GM21576 (cell line): Measurements from ENCODE around the gene PRSS1.
"Not testable (repeated sequence)": the region's sequence is repeated elsewhere in the genome, so short reads cannot be mapped to it uniquely, and the experiment has no call there.

Experiments used
- ATAC-seq: cut with Tn5 transposase; IDR thresholded peaks from one replicate; pipeline ENCODE4 v1.9.1; 2021; ENCODE audit warnings: mild to moderate bottlenecking, moderate library complexity; ENCODE audit not compliant: unreplicated experiment

Gene PRSS1

DNA sequence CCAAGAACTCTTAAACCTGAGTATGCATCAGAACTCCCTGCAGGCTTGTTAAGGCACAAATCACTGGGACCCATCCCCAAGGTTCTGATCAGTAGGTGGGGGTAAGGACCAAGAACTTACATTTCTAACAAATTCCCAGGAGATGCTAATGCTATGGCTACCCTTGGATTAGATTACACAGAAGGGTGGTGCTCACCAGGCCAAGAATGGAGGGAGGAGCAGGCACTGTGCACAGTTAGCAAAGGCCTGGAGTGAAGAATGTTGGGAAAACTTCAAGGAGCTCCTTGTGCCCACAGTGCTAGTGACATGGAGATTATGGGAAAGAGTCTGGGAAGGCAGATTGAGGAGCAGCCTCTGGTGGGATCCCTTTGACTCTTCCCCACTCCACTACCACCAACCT is 23.4 kb downstream of the PRSS1 start:
- no peak for ATAC-seq

DNA sequence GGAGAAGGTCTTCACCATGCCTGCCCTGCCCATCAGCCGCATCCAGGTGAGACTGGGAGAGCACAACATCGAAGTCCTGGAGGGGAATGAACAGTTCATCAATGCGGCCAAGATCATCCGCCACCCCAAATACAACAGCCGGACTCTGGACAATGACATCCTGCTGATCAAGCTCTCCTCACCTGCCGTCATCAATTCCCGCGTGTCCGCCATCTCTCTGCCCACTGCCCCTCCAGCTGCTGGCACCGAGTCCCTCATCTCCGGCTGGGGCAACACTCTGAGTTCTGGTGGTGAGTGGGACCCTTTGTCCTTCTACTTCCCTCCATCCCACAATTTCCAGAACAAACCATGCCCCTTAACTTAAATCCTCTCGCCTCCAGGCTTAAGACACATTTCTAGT is 24.0 kb downstream of the PRSS1 start:
- no peak for ATAC-seq

DNA sequence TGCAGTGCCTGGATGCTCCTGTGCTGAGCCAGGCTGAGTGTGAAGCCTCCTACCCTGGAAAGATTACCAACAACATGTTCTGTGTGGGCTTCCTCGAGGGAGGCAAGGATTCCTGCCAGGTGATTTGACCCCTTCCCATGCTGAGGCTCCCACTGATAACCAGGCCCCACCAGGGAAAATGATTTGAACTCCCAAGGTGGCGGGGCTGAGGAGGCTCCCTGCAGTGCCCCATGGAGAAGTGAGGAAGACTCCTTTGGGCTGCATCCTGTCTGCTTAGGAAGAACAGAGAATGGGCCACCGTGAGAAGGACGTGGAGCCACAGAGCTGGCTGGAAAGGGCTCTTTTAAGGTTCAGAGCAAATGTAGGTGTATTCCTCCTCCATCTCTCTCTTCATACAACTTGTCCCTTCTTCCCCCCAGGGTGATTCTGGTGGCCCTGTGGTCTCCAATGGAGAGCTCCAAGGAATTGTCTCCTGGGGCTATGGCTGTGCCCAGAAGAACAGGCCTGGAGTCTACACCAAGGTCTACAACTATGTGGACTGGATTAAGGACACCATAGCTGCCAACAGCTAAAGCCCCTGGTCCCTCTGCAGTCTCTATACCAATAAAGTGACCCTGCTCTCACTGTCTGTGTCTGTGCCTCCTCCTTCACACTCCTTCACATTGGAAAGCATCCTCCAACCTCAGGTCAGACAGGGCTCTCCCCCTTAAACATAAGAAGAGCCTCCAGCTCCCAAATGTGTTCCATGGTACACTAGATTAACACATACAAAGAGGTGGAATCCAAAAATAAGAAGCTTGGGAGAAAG is 24.9 kb downstream of the PRSS1 start:
- no peak for ATAC-seq

DNA sequence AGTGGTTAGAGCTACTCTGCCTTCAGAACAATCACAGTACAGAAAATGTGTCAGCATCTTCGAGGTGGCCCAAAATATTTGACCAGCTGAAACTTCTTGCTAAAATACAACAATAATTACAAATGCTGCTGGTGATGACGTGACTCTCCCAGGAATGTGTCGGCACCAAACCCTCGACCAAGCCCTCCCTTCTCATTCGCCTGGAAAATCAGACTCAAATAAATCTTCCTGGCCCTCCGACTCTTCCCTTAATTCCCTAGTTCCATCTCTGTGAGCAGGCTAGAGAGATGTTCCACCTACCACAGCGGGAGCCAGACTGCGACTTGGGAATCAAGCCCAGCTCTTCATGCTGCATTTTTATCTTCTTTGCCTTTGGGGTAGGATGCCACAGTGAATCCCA is 25.6 kb downstream of the PRSS1 start:
- no peak for ATAC-seq

DNA sequence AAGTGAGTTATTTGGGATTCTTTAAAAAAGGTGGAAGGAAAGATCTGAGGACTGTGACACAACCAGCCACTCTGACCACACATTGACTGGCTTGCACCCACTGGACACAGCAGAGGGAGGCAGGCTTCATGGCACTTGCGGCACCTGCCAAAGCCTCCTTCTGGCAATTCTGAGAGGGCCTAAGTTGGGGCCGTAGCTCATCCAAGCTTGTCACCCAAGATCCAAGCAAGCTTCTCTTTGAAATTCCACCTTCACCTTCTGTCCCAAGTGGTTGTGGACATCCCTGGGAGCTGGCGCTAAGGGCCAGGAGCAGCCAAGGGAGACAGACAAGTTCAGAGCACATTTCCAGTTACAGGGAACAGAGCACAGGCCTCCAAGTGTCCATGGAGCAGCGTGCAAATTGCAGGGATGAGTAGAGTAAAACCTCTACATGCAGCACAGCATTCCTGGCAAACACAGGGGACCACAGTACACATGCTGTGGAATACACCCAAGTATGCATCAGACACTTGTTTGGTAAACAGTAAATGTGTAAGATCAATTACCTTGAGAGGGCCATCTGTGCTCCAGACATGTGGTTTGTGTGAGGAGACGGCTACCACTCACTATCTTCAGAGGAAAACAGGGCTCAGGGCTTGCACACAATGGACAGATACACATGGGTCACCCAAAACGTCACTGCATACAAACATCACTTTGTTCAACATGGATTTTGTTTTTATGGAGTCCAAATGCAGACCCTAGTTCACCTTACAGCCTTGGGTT is 26.3 kb downstream of the PRSS1 start:
- ATAC-seq: not testable (repeated sequence)

DNA sequence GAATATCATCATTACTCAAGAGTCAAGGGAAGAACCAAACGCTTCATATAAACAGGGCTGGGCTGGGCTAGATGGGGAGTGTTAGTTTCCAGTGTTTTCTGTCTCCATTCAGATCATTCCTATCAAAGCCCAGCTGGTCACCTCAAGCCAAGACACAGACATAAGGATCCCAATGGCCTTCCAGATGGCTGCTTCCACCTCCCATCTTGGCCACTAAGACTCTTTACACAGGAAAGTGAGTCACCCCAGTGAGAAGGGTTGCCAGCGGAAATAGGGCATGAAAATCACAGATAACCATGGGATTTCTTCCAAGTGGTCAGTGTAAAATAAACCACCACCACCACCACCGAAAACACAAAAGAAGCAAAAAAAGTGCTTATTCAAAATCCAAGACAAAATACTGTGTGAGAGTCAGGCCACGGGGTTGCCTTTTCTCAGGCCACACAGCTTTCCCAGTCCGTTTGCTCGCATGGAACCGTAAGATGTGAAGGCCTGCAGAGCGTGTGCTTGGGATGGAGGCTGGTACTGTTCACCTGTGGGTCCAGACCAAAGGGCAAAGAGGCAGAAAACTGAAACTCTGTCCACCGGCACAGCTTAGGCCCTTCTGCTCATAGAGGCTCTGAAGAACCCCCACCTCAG is 27.1 kb downstream of the PRSS1 start:
- ATAC-seq: no peak

DNA sequence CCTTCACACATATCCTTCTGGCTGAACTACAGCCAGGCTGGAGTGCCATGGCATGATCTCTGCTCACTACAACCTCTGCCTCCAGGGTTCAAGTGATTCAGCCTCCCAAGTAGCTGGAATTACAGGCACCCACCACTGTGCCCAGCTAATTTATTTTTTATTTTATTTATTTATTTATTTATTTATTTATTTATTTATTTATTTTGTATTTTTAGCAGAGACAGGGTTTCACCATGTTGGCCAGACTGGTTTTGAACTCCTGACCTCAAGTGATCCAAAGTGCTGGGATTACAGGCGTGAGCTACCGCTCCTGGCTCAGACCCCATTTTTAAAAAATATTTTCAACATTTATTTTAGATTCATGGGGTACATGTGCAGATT is 27.6 kb downstream of the PRSS1 start:
- ATAC-seq: not testable (repeated sequence)

DNA sequence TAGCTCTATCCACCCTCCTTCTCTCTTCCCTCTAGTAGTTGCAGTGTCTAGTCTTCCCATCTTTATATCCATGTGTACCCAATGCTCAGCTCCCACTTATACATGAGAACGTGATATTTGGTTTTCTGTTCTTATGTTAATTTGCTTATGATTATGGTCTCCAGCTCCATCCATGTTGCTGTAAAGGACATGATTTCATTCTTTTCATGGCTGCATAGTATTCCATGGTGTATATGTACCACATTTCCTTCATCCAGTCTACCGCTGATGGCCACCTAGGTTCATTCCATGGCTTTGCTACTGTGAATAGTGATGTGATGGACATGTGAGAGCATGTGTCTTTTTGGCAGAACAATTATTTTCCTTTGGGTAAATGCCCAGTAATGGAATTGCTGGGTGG is 28.0 kb downstream of the PRSS1 start:
- ATAC-seq: no peak

DNA sequence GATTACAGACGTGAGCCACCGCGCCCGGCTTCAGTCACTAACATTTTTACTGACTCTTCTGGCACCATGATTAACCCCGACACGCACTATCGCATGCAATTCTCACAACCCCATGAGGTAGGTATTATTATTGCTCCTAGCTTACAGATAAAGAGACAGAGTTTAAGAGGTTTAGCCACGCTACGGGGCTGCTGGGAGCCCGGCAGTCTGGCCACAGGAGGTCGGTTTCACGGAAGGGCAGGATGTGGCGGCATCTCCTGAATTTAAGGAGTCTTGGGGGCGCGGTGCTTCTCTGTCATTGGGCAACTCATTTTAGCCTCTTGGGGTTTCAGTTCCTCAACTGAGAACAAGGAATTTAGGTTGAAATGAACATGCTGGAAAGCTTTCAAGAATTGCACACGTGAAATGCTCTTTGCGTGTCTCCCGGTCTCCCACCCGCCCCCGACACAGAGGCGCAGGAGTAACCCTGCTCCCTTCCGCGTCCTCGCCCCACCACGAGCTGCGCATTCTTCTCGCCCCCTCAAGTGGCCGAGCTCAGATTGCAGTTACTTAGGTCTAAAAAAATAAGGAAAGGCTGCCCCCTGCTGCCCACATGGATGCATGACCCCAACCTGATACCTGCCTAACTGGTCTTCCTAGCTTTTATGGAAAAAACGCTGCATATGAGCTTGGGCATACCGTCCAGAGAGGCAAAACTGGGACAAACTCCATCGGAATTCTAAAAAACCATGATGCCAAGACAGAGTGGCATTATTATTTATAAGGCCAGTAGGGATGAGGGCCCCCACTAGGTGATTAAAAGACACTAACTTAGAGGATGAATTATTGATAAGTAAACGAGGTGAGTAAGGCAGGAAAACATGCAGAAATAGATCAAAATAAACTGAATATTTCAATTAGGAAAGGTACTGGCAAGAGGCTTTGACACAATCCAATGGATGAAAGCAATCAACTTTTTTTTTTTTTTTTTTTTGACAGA is 33.9 kb downstream of the PRSS1 start:
- peak; percentile 91 for ATAC-seq

DNA sequence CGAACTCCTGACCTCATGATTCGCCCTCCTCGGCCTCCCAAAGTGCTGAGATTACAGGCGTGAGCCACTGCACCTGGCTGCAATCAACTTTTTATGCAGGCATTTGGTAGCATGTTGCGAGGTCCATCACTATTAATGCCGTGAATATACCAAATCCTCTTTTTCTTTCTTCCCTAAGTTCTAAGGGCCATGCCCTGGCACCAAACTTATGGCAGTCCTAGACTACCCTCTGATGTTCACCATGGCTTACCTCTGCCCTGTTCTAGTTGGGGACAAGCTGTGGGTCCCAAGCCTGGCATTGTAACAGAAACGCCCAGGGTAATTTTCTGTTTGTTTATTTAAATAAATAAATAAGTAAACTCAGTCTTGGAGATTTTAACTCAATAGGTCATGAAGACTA is 34.8 kb downstream of the PRSS1 start:
- no peak for ATAC-seq

DNA sequence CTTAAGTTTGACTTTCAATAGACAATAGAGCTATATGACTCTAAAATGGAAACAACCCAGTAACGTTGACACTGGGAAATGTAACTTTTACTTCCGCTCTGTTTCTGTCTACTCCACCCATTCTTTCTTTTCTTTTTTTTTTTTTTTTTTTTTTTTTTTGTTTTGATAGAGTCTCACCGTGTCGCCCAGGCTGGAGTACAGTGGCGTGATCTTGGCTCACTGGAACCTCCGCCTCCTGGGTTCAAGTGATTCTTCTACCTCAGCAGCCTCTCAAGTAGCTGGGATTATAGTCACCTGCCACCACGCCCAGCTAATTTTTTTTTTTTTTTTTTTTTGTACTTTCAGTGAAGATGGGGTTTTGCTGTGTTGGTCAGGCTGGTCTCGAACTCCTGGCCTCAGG is 35.4 kb downstream of the PRSS1 start:
- ATAC-seq: no peak

DNA sequence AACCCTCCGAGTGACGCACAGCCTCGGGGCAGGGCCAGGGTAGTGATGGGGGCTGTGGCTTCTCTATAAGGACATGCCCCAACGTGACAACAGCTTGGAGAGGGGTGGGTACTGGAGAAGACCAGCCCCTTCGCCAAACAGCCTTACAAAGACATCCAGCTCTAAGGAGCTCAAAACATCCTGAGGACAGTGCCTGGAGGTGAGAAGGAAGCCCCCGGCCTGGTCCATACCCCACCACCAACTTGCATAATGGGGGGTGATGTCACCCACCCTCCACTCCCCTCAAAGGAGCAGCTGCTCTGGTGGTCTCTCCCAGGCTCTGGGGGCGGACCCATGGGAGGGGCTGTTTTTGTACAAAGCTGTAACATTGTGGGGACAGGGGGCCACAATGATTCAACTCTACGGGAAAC is 36.6 kb downstream of the PRSS1 start:
- ATAC-seq: no peak

DNA sequence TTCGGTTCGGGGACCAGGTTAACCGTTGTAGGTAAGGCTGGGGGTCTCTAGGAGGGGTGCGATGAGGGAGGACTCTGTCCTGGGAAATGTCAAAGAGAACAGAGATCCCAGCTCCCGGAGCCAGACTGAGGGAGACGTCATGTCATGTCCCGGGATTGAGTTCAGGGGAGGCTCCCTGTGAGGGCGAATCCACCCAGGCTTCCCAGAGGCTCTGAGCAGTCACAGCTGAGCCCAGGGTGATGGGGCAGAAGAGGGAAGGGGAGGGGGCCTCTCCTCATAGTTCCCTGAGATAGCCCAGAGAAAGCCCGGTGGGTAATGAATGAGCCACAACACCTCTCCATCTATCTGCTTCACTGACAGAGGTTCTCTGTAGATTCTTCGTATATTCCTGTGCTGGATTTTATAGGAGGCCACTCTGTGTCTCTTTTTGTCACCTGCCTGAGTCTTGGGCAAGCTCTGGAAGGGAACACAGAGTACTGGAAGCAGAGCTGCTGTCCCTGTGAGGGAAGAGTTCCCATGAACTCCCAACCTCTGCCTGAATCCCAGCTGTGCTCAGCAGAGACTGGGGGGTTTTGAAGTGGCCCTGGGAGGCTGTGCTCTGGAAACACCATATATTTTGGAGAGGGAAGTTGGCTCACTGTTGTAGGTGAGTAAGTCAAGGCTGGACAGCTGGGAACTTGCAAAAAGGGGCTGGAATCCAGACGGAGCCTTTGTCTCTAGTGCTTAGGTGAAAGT is 37.9 kb downstream of the PRSS1 start:
- no peak for ATAC-seq

DNA sequence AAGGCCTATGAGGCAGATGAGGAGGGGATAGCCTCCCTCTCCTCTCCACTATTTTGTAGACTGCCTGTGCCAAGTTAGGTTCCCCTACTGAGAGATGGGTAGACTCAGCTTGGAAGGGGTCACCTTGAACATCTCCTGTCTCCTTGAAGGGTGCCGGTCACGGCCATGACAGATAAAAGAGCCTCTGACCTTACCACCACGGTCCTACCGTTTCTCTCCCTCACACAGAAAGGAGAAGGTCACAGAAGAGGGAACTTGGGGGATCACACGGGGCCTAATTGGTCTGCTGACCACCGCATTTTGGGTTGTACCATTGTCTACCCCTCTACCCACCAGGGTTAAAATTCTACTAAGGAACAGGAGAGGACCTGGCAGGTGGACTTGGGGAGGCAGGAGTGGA is 38.5 kb downstream of the PRSS1 start:
- ATAC-seq: no peak

DNA sequence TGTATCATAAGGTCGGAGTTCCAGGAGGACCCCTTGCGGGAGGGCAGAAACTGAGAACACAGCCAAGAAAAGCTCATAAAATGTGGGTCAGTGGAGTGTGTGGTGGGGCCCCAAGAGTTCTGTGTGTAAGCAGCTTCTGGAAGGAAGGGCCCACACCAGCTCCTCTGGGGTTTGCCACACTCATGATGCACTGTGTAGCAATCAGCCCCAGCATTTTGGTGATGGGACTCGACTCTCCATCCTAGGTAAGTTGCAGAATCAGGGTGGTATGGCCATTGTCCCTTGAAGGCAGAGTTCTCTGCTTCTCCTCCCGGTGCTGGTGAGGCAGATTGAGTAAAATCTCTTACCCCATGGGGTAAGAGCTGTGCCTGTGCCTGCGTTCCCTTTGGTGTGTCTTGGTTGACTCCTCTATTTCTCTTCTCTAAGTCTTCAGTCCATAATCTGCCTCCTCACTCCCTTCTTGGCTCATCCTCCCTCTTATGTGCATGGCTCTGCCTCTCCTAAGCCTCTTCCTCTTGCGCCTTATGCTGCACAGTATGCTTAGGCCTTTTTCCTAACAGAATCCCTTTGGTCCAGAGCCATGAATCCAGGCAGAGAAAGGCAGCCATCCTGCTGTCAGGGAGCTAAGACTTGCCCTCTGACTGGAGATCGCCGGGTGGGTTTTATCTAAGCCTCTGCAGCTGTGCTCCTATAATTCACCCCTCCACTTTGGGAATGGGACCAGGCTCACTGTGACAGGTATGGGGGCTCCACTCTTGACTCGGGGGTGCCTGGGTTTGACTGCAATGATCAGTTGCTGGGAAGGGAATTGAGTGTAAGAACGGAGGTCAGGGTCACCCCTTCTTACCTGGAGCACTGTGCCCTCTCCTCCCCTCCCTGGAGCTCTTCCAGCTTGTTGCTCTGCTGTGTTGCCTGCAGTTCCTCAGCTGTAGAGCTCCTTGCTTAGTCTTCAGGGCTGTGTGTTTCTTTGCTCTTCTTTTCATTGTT is 39.3 kb downstream of the PRSS1 start:
- ATAC-seq: no peak

DNA sequence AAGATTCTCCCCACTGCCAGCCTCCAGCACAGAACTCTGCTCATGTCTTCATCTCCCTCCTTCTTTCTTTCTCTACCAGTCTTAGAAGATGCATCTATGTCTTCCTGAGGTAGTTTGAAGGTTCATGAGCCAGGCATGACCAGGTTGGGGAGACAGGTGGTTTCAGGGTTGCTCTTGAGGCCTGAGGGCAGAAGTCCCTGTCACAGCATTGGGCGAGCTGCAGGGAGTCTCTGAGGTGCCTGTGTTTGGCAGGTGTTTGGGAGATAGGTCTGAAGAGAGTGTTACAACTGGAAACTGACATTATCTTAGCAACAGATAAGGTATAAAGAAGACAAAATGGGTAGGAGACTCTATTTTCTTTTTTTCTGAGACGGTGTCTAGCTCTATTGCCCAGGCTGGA is 40.2 kb downstream of the PRSS1 start:
- ATAC-seq: no peak

DNA sequence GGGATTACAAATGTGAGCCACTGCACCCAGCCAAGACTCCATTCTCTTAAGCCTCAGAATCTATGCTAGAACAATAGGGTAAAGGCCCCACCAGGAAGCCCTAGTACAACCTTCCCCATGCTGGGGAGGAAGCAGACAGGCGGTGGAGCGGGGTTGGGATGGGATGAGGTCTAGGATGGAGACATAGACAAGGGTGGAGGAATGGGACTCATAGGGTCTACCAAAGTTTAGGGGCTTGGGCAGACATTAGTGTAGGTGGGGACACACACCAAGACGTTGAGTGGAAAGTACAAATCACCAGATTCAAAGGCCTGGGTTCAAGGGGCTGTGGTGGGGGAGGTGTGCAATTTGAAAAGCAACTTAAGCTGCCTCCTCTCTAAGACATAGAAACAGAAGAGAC is 40.8 kb downstream of the PRSS1 start:
- no peak for ATAC-seq

DNA sequence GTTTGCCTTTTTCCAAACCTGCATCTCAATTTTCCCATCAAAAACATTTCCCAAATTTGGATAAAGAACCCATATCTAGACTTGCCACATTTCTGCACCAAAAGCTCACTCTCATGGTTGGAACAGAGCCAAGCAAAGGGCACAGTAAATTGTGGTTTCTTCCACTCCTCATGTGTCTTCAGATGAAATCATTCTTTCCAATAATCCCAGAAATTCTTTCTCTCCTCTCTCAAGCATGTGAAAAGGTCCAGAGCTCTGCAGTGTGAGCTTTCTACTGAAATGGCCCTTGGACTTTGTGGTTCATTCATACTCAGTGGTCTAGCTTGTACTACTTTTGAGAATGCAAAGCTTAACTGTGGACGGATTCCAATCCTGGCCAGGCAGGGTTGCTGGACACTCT is 41.3 kb downstream of the PRSS1 start:
- ATAC-seq: no peak

DNA sequence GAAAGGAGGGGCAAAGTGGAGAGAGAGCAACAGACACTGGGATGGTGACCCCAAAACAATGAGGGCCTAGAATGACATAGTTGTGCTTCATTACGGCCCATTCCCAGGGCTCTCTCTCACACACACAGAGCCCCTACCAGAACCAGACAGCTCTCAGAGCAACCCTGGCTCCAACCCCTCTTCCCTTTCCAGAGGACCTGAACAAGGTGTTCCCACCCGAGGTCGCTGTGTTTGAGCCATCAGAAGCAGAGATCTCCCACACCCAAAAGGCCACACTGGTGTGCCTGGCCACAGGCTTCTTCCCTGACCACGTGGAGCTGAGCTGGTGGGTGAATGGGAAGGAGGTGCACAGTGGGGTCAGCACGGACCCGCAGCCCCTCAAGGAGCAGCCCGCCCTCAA is 42.2 kb downstream of the PRSS1 start:
- no peak for ATAC-seq
